ENCODE measurements around the gene VIPAS39. TPM values are rescaled to one million over a fixed set of nuclear protein-coding genes. Genes with fewer than 3 reads are reported as not detected.

The VIPAS39 gene
- total and polyA plus RNA-seq, 9 of the 15 experiments (the other 6 are each of a cell fraction or from before 2014, with no cell fraction given) = 5.7 to 25.6 (median 9.9) TPM

DNA sequence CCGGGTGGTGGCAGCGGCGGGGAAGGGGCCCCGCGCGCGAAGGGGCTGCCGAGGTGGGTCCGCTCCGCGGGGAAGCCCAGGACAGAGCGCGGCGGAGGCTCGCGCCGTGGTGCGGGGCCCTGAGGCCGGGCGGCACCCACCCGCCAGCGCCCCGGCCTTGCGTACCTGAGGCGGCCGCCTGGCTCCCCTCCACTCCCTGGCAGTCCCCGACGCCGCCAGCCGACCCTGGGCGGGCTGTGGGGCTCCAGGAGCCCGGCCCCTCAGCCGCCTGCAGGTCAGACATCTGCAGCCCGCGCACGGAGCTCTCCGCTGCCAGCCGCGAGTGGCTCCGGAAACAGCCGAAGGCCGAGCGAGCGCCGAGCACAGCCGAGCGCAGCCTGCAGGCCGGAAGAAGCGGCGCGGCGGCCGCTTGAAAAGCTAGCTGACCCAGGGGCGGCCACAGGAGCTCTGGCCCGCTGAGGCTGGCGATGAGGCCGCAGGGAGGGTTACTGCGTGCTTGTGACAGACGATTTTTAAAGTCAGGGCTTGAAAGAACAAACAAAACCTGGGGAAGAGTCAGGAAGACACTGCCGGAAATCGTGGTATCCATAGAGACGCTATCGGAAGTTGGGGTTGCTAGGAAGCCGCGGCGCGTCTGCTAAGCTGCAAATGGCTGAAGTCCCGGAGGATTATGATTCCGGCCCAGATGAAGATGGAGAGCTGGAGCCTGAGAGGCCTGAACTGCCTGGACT, 80.5 kb downstream of the VIPAS39 start, which contains the start of the genes SAMD15 and TMED8 (continued):
- TF ChIP-seq JUNB (CRISPR knock-in tag; conservative IDR thresholded peaks at IDR 0.05) = no peak
- TF ChIP-seq, protein P1, sequence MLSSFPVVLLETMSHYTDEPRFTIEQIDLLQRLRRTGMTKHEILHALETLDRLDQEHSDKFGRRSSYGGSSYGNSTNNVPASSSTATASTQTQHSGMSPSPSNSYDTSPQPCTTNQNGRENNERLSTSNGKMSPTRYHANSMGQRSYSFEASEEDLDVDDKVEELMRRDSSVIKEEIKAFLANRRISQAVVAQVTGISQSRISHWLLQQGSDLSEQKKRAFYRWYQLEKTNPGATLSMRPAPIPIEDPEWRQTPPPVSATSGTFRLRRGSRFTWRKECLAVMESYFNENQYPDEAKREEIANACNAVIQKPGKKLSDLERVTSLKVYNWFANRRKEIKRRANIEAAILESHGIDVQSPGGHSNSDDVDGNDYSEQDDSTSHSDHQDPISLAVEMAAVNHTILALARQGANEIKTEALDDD (IDR thresholded peaks at IDR 0.05) = no peak
- no peak for TF ChIP-seq KLF1 (tag; IDR thresholded peaks at IDR 0.05)
- TF ChIP-seq, protein P2, sequence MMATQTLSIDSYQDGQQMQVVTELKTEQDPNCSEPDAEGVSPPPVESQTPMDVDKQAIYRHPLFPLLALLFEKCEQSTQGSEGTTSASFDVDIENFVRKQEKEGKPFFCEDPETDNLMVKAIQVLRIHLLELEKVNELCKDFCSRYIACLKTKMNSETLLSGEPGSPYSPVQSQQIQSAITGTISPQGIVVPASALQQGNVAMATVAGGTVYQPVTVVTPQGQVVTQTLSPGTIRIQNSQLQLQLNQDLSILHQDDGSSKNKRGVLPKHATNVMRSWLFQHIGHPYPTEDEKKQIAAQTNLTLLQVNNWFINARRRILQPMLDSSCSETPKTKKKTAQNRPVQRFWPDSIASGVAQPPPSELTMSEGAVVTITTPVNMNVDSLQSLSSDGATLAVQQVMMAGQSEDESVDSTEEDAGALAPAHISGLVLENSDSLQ (IDR thresholded peaks at IDR 0.05) = 0 out of 2 replicates have a peak, but pooled peaks have one; percentile 35
- TF ChIP-seq RBM14 (IDR thresholded peaks at IDR 0.05; ENCODE audit: borderline replicate concordance, insufficient read depth, low read depth, low read length) = no peak
- TF ChIP-seq, protein P3, sequence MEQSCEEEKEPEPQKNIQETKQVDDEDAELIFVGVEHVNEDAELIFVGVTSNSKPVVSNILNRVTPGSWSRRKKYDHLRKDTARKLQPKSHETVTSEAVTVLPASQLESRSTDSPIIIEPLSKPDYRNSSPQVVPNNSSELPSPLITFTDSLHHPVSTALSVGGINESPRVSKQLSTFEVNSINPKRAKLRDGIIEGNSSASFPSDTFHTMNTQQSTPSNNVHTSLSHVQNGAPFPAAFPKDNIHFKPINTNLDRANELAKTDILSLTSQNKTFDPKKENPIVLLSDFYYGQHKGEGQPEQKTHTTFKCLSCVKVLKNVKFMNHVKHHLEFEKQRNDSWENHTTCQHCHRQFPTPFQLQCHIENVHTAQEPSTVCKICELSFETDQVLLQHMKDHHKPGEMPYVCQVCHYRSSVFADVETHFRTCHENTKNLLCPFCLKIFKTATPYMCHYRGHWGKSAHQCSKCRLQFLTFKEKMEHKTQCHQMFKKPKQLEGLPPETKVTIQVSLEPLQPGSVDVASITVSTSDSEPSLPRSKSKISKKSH (CRISPR knock-in tag; IDR thresholded peaks at IDR 0.05) = no peak
- TF ChIP-seq, protein P4, sequence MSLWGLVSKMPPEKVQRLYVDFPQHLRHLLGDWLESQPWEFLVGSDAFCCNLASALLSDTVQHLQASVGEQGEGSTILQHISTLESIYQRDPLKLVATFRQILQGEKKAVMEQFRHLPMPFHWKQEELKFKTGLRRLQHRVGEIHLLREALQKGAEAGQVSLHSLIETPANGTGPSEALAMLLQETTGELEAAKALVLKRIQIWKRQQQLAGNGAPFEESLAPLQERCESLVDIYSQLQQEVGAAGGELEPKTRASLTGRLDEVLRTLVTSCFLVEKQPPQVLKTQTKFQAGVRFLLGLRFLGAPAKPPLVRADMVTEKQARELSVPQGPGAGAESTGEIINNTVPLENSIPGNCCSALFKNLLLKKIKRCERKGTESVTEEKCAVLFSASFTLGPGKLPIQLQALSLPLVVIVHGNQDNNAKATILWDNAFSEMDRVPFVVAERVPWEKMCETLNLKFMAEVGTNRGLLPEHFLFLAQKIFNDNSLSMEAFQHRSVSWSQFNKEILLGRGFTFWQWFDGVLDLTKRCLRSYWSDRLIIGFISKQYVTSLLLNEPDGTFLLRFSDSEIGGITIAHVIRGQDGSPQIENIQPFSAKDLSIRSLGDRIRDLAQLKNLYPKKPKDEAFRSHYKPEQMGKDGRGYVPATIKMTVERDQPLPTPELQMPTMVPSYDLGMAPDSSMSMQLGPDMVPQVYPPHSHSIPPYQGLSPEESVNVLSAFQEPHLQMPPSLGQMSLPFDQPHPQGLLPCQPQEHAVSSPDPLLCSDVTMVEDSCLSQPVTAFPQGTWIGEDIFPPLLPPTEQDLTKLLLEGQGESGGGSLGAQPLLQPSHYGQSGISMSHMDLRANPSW (CRISPR knock-in tag; IDR thresholded peaks at IDR 0.05) = no peak
- no peak for TF ChIP-seq KAT7 (CRISPR knock-in tag; IDR thresholded peaks at IDR 0.05; ENCODE audit: borderline replicate concordance)
- TF ChIP-seq ZNF583 (CRISPR knock-in tag; IDR thresholded peaks at IDR 0.05) = no peak
- TF ChIP-seq, protein P5, sequence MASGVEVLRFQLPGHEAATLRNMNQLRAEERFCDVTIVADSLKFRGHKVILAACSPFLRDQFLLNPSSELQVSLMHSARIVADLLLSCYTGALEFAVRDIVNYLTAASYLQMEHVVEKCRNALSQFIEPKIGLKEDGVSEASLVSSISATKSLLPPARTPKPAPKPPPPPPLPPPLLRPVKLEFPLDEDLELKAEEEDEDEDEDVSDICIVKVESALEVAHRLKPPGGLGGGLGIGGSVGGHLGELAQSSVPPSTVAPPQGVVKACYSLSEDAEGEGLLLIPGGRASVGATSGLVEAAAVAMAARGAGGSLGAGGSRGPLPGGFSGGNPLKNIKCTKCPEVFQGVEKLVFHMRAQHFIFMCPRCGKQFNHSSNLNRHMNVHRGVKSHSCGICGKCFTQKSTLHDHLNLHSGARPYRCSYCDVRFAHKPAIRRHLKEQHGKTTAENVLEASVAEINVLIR (CRISPR knock-in tag; IDR thresholded peaks at IDR 0.05) = no peak
- no peak for TF ChIP-seq CHD2 (IDR thresholded peaks at IDR 0.05; ENCODE audit: low read depth, low read length)
- no peak for TF ChIP-seq NCOA4 (IDR thresholded peaks at IDR 0.05; ENCODE audit: partially characterized antibody)
- no peak for TF ChIP-seq SNRNP70 (optimal IDR thresholded peaks at IDR 0.05; ENCODE audit: low read depth, low read length)
- TF ChIP-seq KDM2B (CRISPR knock-in tag; IDR thresholded peaks at IDR 0.05) = no peak
- TF ChIP-seq, protein P6, sequence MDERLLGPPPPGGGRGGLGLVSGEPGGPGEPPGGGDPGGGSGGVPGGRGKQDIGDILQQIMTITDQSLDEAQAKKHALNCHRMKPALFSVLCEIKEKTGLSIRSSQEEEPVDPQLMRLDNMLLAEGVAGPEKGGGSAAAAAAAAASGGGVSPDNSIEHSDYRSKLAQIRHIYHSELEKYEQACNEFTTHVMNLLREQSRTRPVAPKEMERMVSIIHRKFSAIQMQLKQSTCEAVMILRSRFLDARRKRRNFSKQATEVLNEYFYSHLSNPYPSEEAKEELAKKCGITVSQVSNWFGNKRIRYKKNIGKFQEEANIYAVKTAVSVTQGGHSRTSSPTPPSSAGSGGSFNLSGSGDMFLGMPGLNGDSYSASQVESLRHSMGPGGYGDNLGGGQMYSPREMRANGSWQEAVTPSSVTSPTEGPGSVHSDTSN (CRISPR knock-in tag; IDR thresholded peaks at IDR 0.05; ENCODE audit: low read depth) = no peak
- TF ChIP-seq, protein P6 (tag; conservative IDR thresholded peaks at IDR 0.05; ENCODE audit: low read depth) = no peak
